Ovary (tissue), 9 donors: ENCODE results near the gene ZNF222. TPM values are rescaled to one million over a fixed set of nuclear protein-coding genes. Genes with fewer than 3 reads are reported as not detected.

ENCODE experiments used
- DNase-seq, 5 donors: peaks; one replicate each; pipeline ENCODE4 v3.0.0-alpha.2; 2019 to 2020
- H3K27ac ChIP-seq, 2 donors: fragments of 200-600 bp; one replicate each; pipeline versions ENCODE4 v1.5.1 to v1.8.0; 2019 to 2022
- H3K27me3 ChIP-seq: fragments of 200-600 bp; one replicate; pipeline ENCODE4 v1.8.0; 2022
- H3K36me3 ChIP-seq: fragments of 200-600 bp; sonication (generic); one replicate; pipeline ENCODE4 v1.5.1; 2019
- H3K4me1 ChIP-seq: one replicate; pipeline ENCODE4 v1.8.1; 2013; ENCODE audit warnings: mild to moderate bottlenecking, moderate library complexity; ENCODE audit not compliant: insufficient read depth
- H3K4me3 ChIP-seq: fragments of 200-600 bp; sonication (generic); one replicate; pipeline ENCODE4 v1.5.1; 2017
- H3K9me3 ChIP-seq, 2 donors: fragments of 200-600 bp in 1 of 2; sonication (generic) in 1 of 2; one replicate each; pipeline versions ENCODE4 v1.5.1 to v1.8.1; 2013 to 2019; ENCODE audit warnings: mild to moderate bottlenecking in 1 of 2, moderate library complexity in 1 of 2
- EP300 ChIP-seq: sonication (generic); formaldehyde crosslinking; IDR thresholded peaks from one replicate; pipeline ENCODE4 v1.6.1; 2017; ENCODE audit warnings: antibody characterized with exemption
- POLR2A ChIP-seq: fragments of 450-650 bp; IDR thresholded peaks from one replicate; pipeline ENCODE4 v1.6.1; 2017; ENCODE audit warnings: antibody characterized with exemption, mild to moderate bottlenecking, moderate library complexity
- WGBS, 3 donors: extraction: QIAGEN DNeasy Blood & Tissue Kit in 1 of 3; methylation state at CpG; one replicate each; pipeline versions ENCODE4 v1.1.5 to v1.1.7; 2013 to 2017; 5-methylcytosine and 5-hydroxymethylcytosine counted together
- intact Hi-C, 4 donors: fragments of 100-400 bp; cut with DNase I; formaldehyde crosslinking; loops; one replicate each; pipeline versions ENCODE4 v1.11.0 to v1.15.1; 2022 to 2023
- polyA plus RNA-seq, 2 donors: library from polyadenylated mRNA; stranded (reverse); fragments of 200-250 nt in 1 of 2; fragments of 350-450 nt in 1 of 2; fragmentation: Illumina TruSeq in 1 of 2; extraction: RNeasy Lipid Tissue Mini Kit (QIAGEN cat#74804) in 1 of 2; gene quantifications; one replicate each; pipeline ENCODE4 v1.2.3, GENCODE V29; 2013 to 2014
- small RNA-seq: library from RNA; depleted of rRNA; stranded (forward); fragments of <200 nt; gene quantifications from one replicate; pipeline ENCODE3, GENCODE V24; 2016
- total RNA-seq, 7 donors: library from RNA; depleted of rRNA in 2 of 7; stranded (reverse); fragments of >200 nt in 2 of 7; fragmentation: NEBNext Ultra II Directional in 3 of 7; extraction: Animal tissue kit (Norgen Biotek cat#: 25700) in 3 of 7; gene quantifications; one replicate each; pipeline versions ENCODE4 v1.1.0 to v1.2.4, GENCODE V29; 2016 to 2023
- TF ChIP-seq, protein P1 (sequence below), 3 donors: fragments of 450-650 bp in 2 of 3; fragments of 200-600 bp in 1 of 3; IDR thresholded peaks; one replicate each; pipeline versions ENCODE4 v1.5.1 to v1.8.0; 2016 to 2022; ENCODE audit warnings: antibody characterized with exemption in 3 of 3, mild to moderate bottlenecking in 1 of 3
- donor health status: DM: no; HTN: no; CAD: no; lungs with moderate emphysema.
- donor health status: DM: no; HTN: no; CAD: no.
- donor health status: Bipolar disorder and iron deficiency.
- donor health status: DM: yes; HTN: yes; CAD: no.
- donor health status: DM: no; HTN: no; CAD: no.
- donor health status: DM: yes; HTN: yes; CAD: no.

ZNF222 gene
- total and polyA plus RNA-seq, 9 donors, result 3.3 to 6.0 (median 4.8) TPM

DNA sequence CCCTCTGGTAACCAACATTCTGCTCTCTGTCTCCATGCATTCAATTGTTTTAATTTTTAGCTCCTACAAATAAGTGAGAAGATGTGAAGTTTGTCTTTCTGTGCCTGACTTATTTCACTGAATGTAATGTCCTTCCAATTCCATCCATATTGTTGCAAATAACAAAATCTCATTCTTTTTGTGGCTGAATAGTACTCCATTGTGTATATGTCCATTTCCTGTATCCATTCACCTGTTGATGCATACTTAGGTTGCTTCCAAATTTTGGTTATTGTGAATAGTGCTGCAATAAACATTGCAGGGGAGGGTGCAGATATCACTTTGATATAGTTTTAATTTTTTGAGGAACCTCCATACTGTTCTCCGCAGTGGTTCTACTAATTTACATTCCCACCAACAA lies 44.2 kb downstream of the ZNF222 start:
- TF ChIP-seq POLR2A (no peak), EP300 (no peak)
- TF ChIP-seq, protein P1, sequence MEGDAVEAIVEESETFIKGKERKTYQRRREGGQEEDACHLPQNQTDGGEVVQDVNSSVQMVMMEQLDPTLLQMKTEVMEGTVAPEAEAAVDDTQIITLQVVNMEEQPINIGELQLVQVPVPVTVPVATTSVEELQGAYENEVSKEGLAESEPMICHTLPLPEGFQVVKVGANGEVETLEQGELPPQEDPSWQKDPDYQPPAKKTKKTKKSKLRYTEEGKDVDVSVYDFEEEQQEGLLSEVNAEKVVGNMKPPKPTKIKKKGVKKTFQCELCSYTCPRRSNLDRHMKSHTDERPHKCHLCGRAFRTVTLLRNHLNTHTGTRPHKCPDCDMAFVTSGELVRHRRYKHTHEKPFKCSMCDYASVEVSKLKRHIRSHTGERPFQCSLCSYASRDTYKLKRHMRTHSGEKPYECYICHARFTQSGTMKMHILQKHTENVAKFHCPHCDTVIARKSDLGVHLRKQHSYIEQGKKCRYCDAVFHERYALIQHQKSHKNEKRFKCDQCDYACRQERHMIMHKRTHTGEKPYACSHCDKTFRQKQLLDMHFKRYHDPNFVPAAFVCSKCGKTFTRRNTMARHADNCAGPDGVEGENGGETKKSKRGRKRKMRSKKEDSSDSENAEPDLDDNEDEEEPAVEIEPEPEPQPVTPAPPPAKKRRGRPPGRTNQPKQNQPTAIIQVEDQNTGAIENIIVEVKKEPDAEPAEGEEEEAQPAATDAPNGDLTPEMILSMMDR (IDR thresholded peaks at IDR 0.05), result no peak
- H3K9me3 ChIP-seq, result peaks cover 0 to 22% of the 10 kb centered on the region in 2 donors
- intact Hi-C loops, result no loop called here
- no peak overlapping the region for H3K27ac ChIP-seq
- no peaks in the 10 kb centered on the region for H3K4me1 ChIP-seq
- H3K27me3 ChIP-seq, result no peaks in the 10 kb centered on the region
- 84 to 100% (median 97%) methylated on average over 1 of the region's 1 CpG for WGBS, 3 donors
- no peak overlapping the region for H3K4me3 ChIP-seq
- peaks cover 2% of the 10 kb centered on the region for H3K36me3 ChIP-seq
- DNase-seq, result no peak

DNA sequence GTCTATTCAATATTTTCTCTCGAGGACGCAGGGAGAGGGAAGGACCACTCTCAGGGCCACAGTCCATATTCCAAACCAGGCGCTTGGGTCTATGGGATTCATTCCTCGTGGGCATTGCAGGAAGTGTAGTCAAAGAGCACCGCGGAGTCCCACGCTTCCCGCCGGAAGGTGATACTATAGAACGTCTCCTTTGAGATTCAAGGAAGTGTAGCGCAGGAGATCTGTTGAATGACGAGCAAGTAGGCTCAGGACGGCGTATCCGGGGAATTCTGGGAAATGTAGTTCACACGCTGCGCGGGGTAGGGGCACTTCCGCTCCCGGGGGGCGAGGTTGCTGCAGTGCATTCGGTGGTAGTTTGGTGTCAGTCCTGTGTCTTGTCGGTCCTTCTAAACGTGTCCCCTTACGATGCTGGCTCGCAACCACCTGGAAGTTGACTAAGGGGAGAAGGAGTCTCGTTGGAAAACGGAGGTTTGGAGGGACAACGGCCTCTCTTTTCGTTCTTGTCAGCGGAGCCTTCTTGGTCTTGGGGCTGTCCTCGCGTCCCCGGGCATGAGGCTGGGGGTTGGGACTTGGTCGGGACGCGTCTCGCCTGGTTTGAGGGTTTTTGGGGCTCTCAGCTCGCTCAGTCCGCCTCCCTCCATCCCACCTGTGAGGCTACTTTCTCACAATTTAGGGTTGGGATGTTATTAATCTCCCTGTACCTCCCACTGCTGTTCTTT lies 46.8 kb downstream of the ZNF222 start, which contains the start of gene ZNF284:
Gene ZNF284 (plus strand): TSS at position 336 of the 719 bp plus-strand sequence. CDS start 4,231 bp downstream, outside the sequence.
- TF ChIP-seq POLR2A (no peak), EP300 (no peak)
- TF ChIP-seq, protein P1 (IDR thresholded peaks at IDR 0.05), result no peak
- Histone ChIP-seq H3K36me3 (no peaks in the 10 kb centered on the region), H3K4me3 (peak within 1 kb of the TSS; percentile 63), H3K9me3 (peaks cover 0 to 6% of the 10 kb centered on the region in 2 donors), H3K4me1 (no peaks in the 10 kb centered on the region), H3K27me3 (no peaks in the 10 kb centered on the region), H3K27ac (no peak within 1 kb of the TSS)
- peak; percentile 79 to 86 (median 82) for DNase-seq
- 0% methylated on average over 40 of the region's 40 CpGs for WGBS, 3 donors
- intact Hi-C loops, result no loop called here

DNA sequence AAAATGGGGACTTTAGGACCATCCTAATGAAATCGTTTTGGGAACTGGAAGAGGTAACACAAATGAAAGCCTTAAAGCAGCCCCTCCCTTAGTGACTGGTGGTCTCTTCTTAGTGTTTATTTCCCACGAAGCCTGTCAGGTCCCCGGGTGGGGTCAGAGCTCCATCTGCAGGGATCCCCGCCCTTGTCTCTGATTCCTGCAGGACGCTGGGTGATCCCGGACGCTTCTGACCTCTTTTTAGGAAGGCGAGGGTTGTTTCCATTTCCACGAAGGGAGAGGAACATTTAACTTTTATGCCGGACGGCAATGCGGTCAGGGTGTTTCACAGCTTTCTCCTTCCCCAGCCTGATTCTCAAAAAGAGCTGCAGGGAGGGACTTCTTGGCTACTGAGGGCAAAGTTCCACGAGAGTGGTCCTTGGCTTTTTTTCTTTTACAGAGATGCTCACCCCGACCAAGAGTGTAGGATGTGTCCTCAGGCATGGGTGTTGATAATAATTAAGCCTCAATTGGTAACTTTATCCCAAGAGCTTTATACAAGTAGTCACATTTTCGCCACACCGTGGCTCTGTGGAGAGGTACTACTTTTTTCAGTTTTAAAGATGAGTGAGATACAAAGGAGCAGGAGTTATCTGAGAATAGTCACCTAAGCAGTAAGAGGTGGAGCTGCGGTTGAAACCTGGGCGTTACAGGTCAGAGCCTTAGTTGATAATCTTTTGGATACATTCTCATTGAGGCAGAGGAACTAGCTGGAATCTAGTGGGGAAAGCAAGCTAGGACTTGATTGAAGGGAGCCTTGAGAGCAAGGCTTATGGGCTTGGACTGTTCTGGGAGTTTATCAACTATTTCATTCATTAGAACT lies 47.6 kb downstream of the ZNF222 start:
- 16 to 24% (median 22%) methylated on average over 18 of the region's 18 CpGs for WGBS, 3 donors
- Histone ChIP-seq H3K27me3 (no peaks in the 10 kb centered on the region), H3K36me3 (no peaks in the 10 kb centered on the region), H3K4me3 (peak overlapping the region; percentile 63), H3K4me1 (no peaks in the 10 kb centered on the region), H3K27ac (no peak overlapping the region), H3K9me3 (no peaks in the 10 kb centered on the region)
- intact Hi-C loops, result no loop called here
- TF ChIP-seq POLR2A (no peak), EP300 (no peak)
- TF ChIP-seq, protein P1 (IDR thresholded peaks at IDR 0.05), result no peak
- DNase-seq, result no peak

DNA sequence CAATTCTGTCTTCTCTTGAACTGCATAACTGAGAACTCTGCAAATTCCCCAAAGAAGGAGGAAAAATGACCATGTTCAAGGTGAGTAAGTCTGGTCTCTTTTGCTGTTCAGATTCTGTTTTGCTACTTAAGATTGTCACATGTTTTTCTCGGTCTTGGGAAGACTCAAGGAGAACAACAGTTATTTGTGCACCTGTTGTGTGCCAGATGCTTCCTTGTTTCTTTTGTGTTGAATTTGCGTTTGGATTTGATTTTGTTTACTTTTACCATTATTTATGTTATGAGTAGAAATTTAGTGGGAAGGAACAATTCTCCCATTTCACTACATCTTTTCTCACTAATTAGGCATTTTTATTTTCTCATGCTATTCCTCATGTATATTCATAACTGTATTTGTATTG lies 51.1 kb downstream of the ZNF222 start:
- 81 to 89% (median 85%) methylated on average over 2 of the region's 2 CpGs for WGBS, 3 donors
- intact Hi-C loops, result no loop called here

More for the DNA sequence above, 51.1 kb downstream of the ZNF222 start:
- H3K9me3 ChIP-seq, result no peaks in the 10 kb centered on the region
- no peaks in the 10 kb centered on the region for H3K36me3 ChIP-seq
- H3K4me1 ChIP-seq, result no peaks in the 10 kb centered on the region
- H3K27me3 ChIP-seq, result no peaks in the 10 kb centered on the region
- no peak overlapping the region for H3K4me3 ChIP-seq
- no peak for DNase-seq
- H3K27ac ChIP-seq, result no peak overlapping the region
- TF ChIP-seq EP300 (no peak), POLR2A (no peak)
- TF ChIP-seq, protein P1 (IDR thresholded peaks at IDR 0.05), result no peak

Small RNA genes within 50 kb of the gene (small RNA-seq; reads per million reads assigned to genes)
- not detected for gene AC006213.5

Other genes starting within 250 kb of the ZNF222 start
- 1 to 10 TPM in 5 of 7 donors, under 1 TPM in 2; 0.61 to 9.1 (median 2.6) TPM for gene KCNN4, start 244.4 kb upstream of the ZNF222 start, total RNA-seq
- gene KCNN4, start 244.4 kb upstream of the ZNF222 start, polyA plus RNA-seq, result under 1 TPM; 0.28 to 0.71 TPM
- 1 to 10 TPM in 2 of 7 donors, under 1 TPM in 5; 0.25 to 1.9 (median 0.79) TPM for gene LYPD5, start 222.9 kb upstream of the ZNF222 start, total RNA-seq
- gene LYPD5, start 222.9 kb upstream of the ZNF222 start, polyA plus RNA-seq, result 1 to 10 TPM in 1 of 2 donors, under 1 TPM in 1; 0.27 to 1.9 TPM
- gene ZNF283, start 198.1 kb upstream of the ZNF222 start, total RNA-seq, result 10 to 100 TPM in 5 of 7 donors, 1 to 10 TPM in 2; 8.2 to 14.6 (median 11.9) TPM
- 1 to 10 TPM; 3.2 to 7.3 TPM for gene ZNF283, start 198.1 kb upstream of the ZNF222 start, polyA plus RNA-seq
- 1 to 10 TPM; 2.1 to 6.4 (median 4.6) TPM for gene ZNF404, start 141.4 kb upstream of the ZNF222 start, total RNA-seq
- gene ZNF404, start 141.4 kb upstream of the ZNF222 start, polyA plus RNA-seq, result 1 to 10 TPM; 3.2 TPM
- 10 to 100 TPM in 5 of 7 donors, 1 to 10 TPM in 2; 8.3 to 18.8 (median 15.1) TPM for gene ZNF45, start 90.1 kb upstream of the ZNF222 start, total RNA-seq
- 10 to 100 TPM in 1 of 2 donors, 1 to 10 TPM in 1; 7.0 to 13.4 TPM for gene ZNF45, start 90.1 kb upstream of the ZNF222 start, polyA plus RNA-seq
- 10 to 100 TPM in 1 of 7 donors, 1 to 10 TPM in 6; 2.2 to 11.5 (median 8.0) TPM for gene ZNF221, start 74.2 kb upstream of the ZNF222 start, total RNA-seq
- 1 to 10 TPM; 2.3 to 3.3 TPM for gene ZNF221, start 74.2 kb upstream of the ZNF222 start, polyA plus RNA-seq
- gene ZNF155, start 41.2 kb upstream of the ZNF222 start, total RNA-seq, result 10 to 100 TPM in 5 of 7 donors, 1 to 10 TPM in 2; 3.7 to 13.2 (median 10.7) TPM
- gene ZNF155, start 41.2 kb upstream of the ZNF222 start, polyA plus RNA-seq, result 1 to 10 TPM; 6.4 to 9.7 TPM
- gene ZNF230, start 22.4 kb upstream of the ZNF222 start, total RNA-seq, result 10 to 100 TPM in 1 of 7 donors, 1 to 10 TPM in 6; 2.6 to 11.2 (median 4.4) TPM
- 1 to 10 TPM; 3.5 to 4.1 TPM for gene ZNF230, start 22.4 kb upstream of the ZNF222 start, polyA plus RNA-seq
- gene ZNF223, start 26.7 kb downstream of the ZNF222 start, total RNA-seq, result 1 to 10 TPM; 3.5 to 7.3 (median 4.7) TPM
- 1 to 10 TPM; 4.5 to 6.3 TPM for gene ZNF223, start 26.7 kb downstream of the ZNF222 start, polyA plus RNA-seq
- 1 to 10 TPM in 6 of 7 donors, under 1 TPM in 1; 0.92 to 2.7 (median 2.1) TPM for gene ZNF284, start 46.8 kb downstream of the ZNF222 start, total RNA-seq
- 1 to 10 TPM in 1 of 2 donors, under 1 TPM in 1; 0.90 to 2.1 TPM for gene ZNF284, start 46.8 kb downstream of the ZNF222 start, polyA plus RNA-seq
- 10 to 100 TPM; 20.0 to 31.0 (median 24.4) TPM for gene ZNF224, start 69.0 kb downstream of the ZNF222 start, total RNA-seq
- gene ZNF224, start 69.0 kb downstream of the ZNF222 start, polyA plus RNA-seq, result 10 to 100 TPM; 16.2 to 19.0 TPM
- 1 to 10 TPM; 3.6 to 8.2 (median 6.9) TPM for gene ZNF225, start 88.0 kb downstream of the ZNF222 start, total RNA-seq
- 1 to 10 TPM; 3.5 to 6.4 TPM for gene ZNF225, start 88.0 kb downstream of the ZNF222 start, polyA plus RNA-seq
- gene ZNF234, start 116.2 kb downstream of the ZNF222 start, total RNA-seq, result 10 to 100 TPM in 5 of 7 donors, 1 to 10 TPM in 2; 5.5 to 14.4 (median 11.3) TPM
- 1 to 10 TPM; 4.2 to 8.5 TPM for gene ZNF234, start 116.2 kb downstream of the ZNF222 start, polyA plus RNA-seq
- gene ZNF226, start 139.7 kb downstream of the ZNF222 start, total RNA-seq, result 10 to 100 TPM; 11.5 to 30.3 (median 22.4) TPM
- 10 to 100 TPM; 18.1 to 27.3 TPM for gene ZNF226, start 139.7 kb downstream of the ZNF222 start, polyA plus RNA-seq
- 10 to 100 TPM in 6 of 7 donors, 1 to 10 TPM in 1; 7.3 to 29.5 (median 24.8) TPM for gene ZNF227, start 187.2 kb downstream of the ZNF222 start, total RNA-seq
- 10 to 100 TPM; 10.6 to 13.8 TPM for gene ZNF227, start 187.2 kb downstream of the ZNF222 start, polyA plus RNA-seq
- gene ZNF233, start 234.5 kb downstream of the ZNF222 start, total RNA-seq, result under 1 TPM in 5 of 7 donors, not detected in 2; 0.13 to 0.65 (median 0.57) TPM
- gene ZNF233, start 234.5 kb downstream of the ZNF222 start, polyA plus RNA-seq, result under 1 TPM; 0.21 to 0.55 TPM